Right lobe of liver (tissue), 6 donors: ENCODE measurements around the gene SAMD5. TPM values are rescaled to one million over a fixed set of nuclear protein-coding genes. Genes with fewer than 3 reads are reported as not detected.

ENCODE experiments used
- ATAC-seq, 4 donors: fragments of 200-7000 bp; cut with Tn5 transposase; one replicate each; pipeline ENCODE4 v1.9.1; 2020; ENCODE audit warnings: mild to moderate bottlenecking in 4 of 4, moderate library complexity in 4 of 4
- DNase-seq, 3 donors: peaks; one replicate each; pipeline ENCODE4 v3.0.0-alpha.2; 2020
- H3K27ac ChIP-seq, 3 donors: fragments of 200-600 bp; one replicate each; pipeline ENCODE4 v1.8.0; 2022
- H3K27me3 ChIP-seq, 2 donors: fragments of 200-600 bp; one replicate each; pipeline ENCODE4 v1.8.0; 2022
- H3K36me3 ChIP-seq, 4 donors: fragments of 200-600 bp; sonication (generic) in 1 of 4; one replicate each; pipeline versions ENCODE4 v1.5.1 to v1.8.0; 2017 to 2022; ENCODE audit warnings: control low read depth in 1 of 4
- H3K4me1 ChIP-seq, 4 donors: fragments of 200-600 bp; sonication (generic) in 1 of 4; one replicate each; pipeline versions ENCODE4 v1.5.1 to v1.8.0; 2017 to 2022; ENCODE audit warnings: control low read depth in 1 of 4
- H3K4me3 ChIP-seq, 3 donors: fragments of 200-600 bp; one replicate each; pipeline ENCODE4 v1.8.0; 2022
- H3K9me3 ChIP-seq, 4 donors: fragments of 200-600 bp; sonication (generic) in 1 of 4; one replicate each; pipeline versions ENCODE4 v1.5.1 to v1.8.0; 2017 to 2022; ENCODE audit warnings: control low read depth in 1 of 4
- CTCF ChIP-seq, 4 donors: fragments of 200-600 bp in 3 of 4; fragments of 450-650 bp in 1 of 4; IDR thresholded peaks; one replicate each; pipeline versions ENCODE4 v1.5.1 to v1.8.0; 2016 to 2022; ENCODE audit warnings: antibody characterized with exemption in 4 of 4, mild to moderate bottlenecking in 2 of 4
- POLR2A ChIP-seq: fragments of 450-650 bp; IDR thresholded peaks from one replicate; pipeline ENCODE4 v1.6.1; 2017; ENCODE audit warnings: antibody characterized with exemption, mild to moderate bottlenecking
- WGBS: methylation state at CpG from one replicate; pipeline ENCODE4 v1.1.6; 2018; ENCODE audit warnings: low coverage, low lambda C conversion rate; ENCODE audit not compliant: insufficient coverage; ENCODE audit errors: missing lambda C conversion rate; 5-methylcytosine and 5-hydroxymethylcytosine counted together
- intact Hi-C, 2 donors: fragments of 100-400 bp; cut with DNase I; formaldehyde crosslinking; loops; one replicate each; pipeline versions ENCODE4 v1.11.2 to v1.14.1; 2022
- total RNA-seq, 6 experiments: library from RNA; depleted of rRNA in 2 of 6; stranded (reverse); fragments of >200 nt in 2 of 6; fragmentation: NEBNext Ultra II Directional in 3 of 6; extraction: Animal tissue kit (Norgen Biotek cat#: 25700) in 3 of 6; gene quantifications; one replicate each; pipeline versions ENCODE4 v1.1.0 to v1.2.4, GENCODE V29; 2016 to 2023
- donor health status: DM: no; HTN: yes; CAD: no.
- donor health status: DM: no; HTN: no; CAD: no.
- donor health status: DM: no; HTN: no; CAD: no.
- donor health status: DM: no; HTN: yes; CAD: no.
- donor health status: DM: no; HTN: yes; CAD: no.

The SAMD5 gene
- total RNA-seq, 6 experiments from 2014 or later = 9.5 to 17.6 (median 11.5) TPM

GRCh38 chr6:147508866-147509608 is 547 bp downstream of the SAMD5 start:
- H3K36me3 ChIP-seq = no peaks in the 10 kb centered on the region
- ATAC-seq (peak; percentile 3 to 21 (median 4)), DNase-seq (peak; percentile 34 to 58 (median 53))
- H3K4me1 ChIP-seq = peaks cover 0 to 13% (median 5%) of the 10 kb centered on the region in 4 donors
- peak overlapping the region; percentile 59 to 75 (median 62) for H3K4me3 ChIP-seq
- no peaks in the 10 kb centered on the region for H3K27me3 ChIP-seq
- 2% methylated on average over 22 of the region's 73 CpGs for WGBS
- peak overlapping the region; percentile 72 to 92 (median 90) for H3K27ac ChIP-seq
- no peaks in the 10 kb centered on the region for H3K9me3 ChIP-seq
- intact Hi-C loops = loop anchor here in 1 of 2 donors (5.0 kb wide), 1 partner anchor 658 kb away; no protein-coding TSS in a partner anchor
- TF ChIP-seq CTCF (IDR thresholded peaks at IDR 0.05) = peak in 3 of 4 donors; percentile 11 to 24 (median 15)
- no peak for TF ChIP-seq POLR2A

DNA sequence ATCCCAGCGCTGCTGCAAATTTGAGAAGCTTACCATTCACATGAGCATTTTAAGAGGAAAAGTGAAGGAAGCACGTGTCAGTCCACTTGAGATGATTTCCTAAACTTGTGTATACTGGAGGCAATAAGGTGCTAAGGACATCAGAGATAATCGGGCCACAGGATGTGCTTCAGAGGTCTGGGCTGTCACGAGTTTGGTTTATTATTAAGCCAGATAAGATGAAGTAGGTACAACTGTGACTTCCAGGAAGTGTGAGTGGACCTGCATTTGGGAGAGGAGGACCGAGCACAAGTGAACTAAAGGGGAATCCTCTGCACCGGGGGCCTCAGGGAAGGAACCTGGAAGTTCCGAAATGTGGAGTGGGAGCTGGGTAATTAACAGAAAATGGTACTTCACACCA is 1.4 kb downstream of the SAMD5 start:
- Histone ChIP-seq H3K27ac (peak overlapping the region; percentile 68 to 92 (median 90)), H3K27me3 (no peaks in the 10 kb centered on the region), H3K9me3 (no peaks in the 10 kb centered on the region), H3K4me1 (peaks cover 0 to 21% (median 5%) of the 10 kb centered on the region in 4 donors), H3K4me3 (peak overlapping the region; percentile 59 to 75 (median 62)), H3K36me3 (no peaks in the 10 kb centered on the region)
- intact Hi-C loops = loop anchor here in 1 of 2 donors (5.0 kb wide), 1 partner anchor 657 kb away; no protein-coding TSS in a partner anchor
- TF ChIP-seq CTCF (IDR thresholded peaks at IDR 0.05) (no peak), POLR2A (peak; percentile 79)
- WGBS = 14% methylated on average over 7 of the region's 7 CpGs
- DNase-seq = peak in 1 of 3 donors; percentile 69
- ATAC-seq = peak; percentile 47 to 69 (median 64)

- H3K27ac ChIP-seq = peak overlapping the region; percentile 67 to 92 (median 90)
- WGBS = 25% methylated on average over 5 of the region's 5 CpGs
- no peaks in the 10 kb centered on the region for H3K9me3 ChIP-seq
- DNase-seq (no peak), ATAC-seq (peak; percentile 1 to 23 (median 10))
- H3K4me1 ChIP-seq = peaks cover 0 to 21% (median 5%) of the 10 kb centered on the region in 4 donors
- H3K4me3 ChIP-seq = peak overlapping the region in 2 of 3 donors; percentile 62 to 75
- intact Hi-C loops = no loop called here
- H3K27me3 ChIP-seq = no peaks in the 10 kb centered on the region
- TF ChIP-seq CTCF (IDR thresholded peaks at IDR 0.05) (no peak), POLR2A (no peak)
- no peaks in the 10 kb centered on the region for H3K36me3 ChIP-seq
Measured at GRCh38 chr6:147510929-147511590, 2.6 kb downstream of the SAMD5 start.

DNA sequence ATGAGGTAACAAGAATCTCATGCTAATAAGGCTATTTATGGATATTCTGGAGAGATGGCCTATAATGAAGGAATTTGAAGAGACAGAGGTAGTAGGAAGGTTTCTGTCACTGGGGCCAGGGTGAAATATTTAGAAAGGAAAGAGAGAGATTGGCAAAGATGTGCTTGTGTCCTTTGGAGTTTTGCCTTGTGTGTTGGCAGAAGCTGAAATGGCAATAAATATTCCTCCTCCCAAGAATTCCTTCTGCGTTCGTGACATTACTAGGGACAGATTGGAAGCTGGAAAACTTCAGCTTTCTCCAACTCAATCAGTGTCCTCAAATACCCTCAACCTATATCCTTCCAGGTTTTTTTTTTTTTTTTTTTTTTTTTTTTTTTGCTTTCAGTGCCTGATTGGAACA is 6.3 kb downstream of the SAMD5 start:
- Histone ChIP-seq H3K27me3 (no peaks in the 10 kb centered on the region), H3K36me3 (no peaks in the 10 kb centered on the region), H3K4me3 (no peak overlapping the region), H3K4me1 (peaks cover 0 to 14% (median 3%) of the 10 kb centered on the region in 4 donors), H3K27ac (no peak overlapping the region), H3K9me3 (no peaks in the 10 kb centered on the region)
- 30% methylated on average over 2 of the region's 2 CpGs for WGBS
- no peak for DNase-seq
- TF ChIP-seq POLR2A = no peak
- TF ChIP-seq CTCF (IDR thresholded peaks at IDR 0.05) = no peak
- peak in 1 of 4 donors; percentile 22 for ATAC-seq
- intact Hi-C loops = no loop called here
